GM06990 (cell line): Measurements from ENCODE around the gene HOMER3.

ENCODE experiments used
- DNase-seq: peaks from one replicate; pipeline ENCODE4 v3.0.0-alpha.2; 2011; ENCODE audit not compliant: insufficient read length; ENCODE audit errors: extremely low read depth
- H3K27me3 ChIP-seq: replicated peaks from 2 replicates; pipeline ENCODE4 v1.6.0; 2011; ENCODE audit warnings: low read length; ENCODE audit not compliant: control insufficient read depth, insufficient read depth
- H3K36me3 ChIP-seq: 2 replicates; pipeline ENCODE4 v1.5.1; 2011; ENCODE audit warnings: low read length; ENCODE audit not compliant: control insufficient read depth, insufficient read depth
- H3K4me3 ChIP-seq: replicated peaks from 2 replicates; pipeline ENCODE4 v1.5.1; 2011; ENCODE audit warnings: low read depth, mild to moderate bottlenecking, control low read depth, low read length
- CTCF ChIP-seq: IDR thresholded peaks from 2 replicates; pipeline ENCODE4 v1.5.1; 2011; ENCODE audit warnings: low read length, control low read depth, mild to moderate bottlenecking, inconsistent platforms; ENCODE audit not compliant: insufficient read depth, poor library complexity, severe bottlenecking

Gene HOMER3

GRCh38 chr19:18897094-18898029 lies 43.7 kb downstream of the HOMER3 start:
- no peak for DNase-seq
- no peak for TF ChIP-seq CTCF
- H3K36me3 ChIP-seq = peaks cover 19% of the 10 kb centered on the region
- no peak overlapping the region for H3K4me3 ChIP-seq
- H3K27me3 ChIP-seq = no peaks in the 10 kb centered on the region; the same call in 1 of the 2 replicates

DNA sequence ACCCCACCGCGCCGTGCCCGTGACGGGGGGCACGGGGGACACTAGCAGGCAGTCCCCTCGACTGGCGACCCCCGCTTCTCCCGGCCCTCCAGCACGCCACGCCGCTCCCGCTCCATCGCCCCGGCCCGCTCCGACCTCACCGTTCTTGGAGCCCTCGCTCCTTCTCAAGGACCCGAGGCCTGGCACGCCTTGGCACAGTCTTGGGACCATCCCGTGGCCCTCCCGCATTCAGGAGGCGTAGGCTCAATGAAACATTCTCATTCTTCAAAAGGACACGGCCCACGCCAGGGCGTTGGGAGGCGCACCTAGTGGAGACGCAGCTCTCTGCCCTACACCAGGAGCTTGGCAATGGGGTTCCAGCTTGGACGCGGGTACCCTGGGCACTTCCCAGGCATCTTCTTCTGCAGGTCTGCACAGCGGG lies 44.6 kb downstream of the HOMER3 start:
- no peak for DNase-seq
- H3K36me3 ChIP-seq = peaks cover 19% of the 10 kb centered on the region
- TF ChIP-seq CTCF = no peak
- H3K4me3 ChIP-seq = no peak overlapping the region
- H3K27me3 ChIP-seq = no peaks in the 10 kb centered on the region; the same call in 1 of the 2 replicates

DNA sequence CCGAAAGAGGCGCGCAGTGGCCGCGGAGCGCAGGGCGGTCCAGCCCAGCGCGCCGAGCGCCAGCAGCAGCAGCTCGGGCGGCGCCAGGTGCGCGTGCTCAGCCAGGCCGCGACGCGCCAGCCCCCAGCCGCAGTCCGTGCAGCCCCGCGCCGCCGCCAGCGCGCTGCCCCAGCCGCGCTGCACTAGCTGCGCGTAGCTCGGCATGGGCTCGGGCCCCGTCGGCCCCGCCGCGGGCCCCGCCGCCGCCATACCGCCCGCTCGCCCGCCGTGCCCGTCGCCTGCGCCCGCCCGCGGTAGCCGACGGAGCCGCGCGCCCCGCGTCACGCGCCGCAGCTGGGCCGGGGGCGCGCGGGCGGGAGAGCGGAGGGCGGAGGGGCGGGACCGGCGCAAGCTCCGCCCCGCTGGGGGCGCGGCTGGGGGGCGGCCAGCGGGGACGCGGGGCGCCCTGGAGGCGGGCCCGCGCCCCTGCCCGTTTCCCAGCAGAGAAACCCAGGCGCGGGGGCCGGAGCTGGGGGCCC lies 45.1 kb downstream of the HOMER3 start, which contains the start of gene CERS1:
Gene CERS1, minus strand, starts transcription at position 335 of the 518 bp plus-strand sequence. Its CDS starts 86 bp downstream, at position 249.
- H3K27me3 ChIP-seq = no peaks in the 10 kb centered on the region; the same call in 1 of the 2 replicates
- no peak within 1 kb of the TSS; the same call in 1 of the 2 replicates for H3K4me3 ChIP-seq
- peaks cover 16% of the 10 kb centered on the region for H3K36me3 ChIP-seq
- no peak for DNase-seq
- no peak for TF ChIP-seq CTCF

- peak; percentile 17 for TF ChIP-seq CTCF
- peaks cover 11% of the 10 kb centered on the region for H3K36me3 ChIP-seq
- H3K4me3 ChIP-seq = no peak overlapping the region; the same call in 1 of the 2 replicates
- no peak for DNase-seq
- no peaks in the 10 kb centered on the region; the same call in 1 of the 2 replicates for H3K27me3 ChIP-seq
These were observed 45.8 kb downstream of the HOMER3 start for GRCh38 chr19:18895038-18895823.

DNA sequence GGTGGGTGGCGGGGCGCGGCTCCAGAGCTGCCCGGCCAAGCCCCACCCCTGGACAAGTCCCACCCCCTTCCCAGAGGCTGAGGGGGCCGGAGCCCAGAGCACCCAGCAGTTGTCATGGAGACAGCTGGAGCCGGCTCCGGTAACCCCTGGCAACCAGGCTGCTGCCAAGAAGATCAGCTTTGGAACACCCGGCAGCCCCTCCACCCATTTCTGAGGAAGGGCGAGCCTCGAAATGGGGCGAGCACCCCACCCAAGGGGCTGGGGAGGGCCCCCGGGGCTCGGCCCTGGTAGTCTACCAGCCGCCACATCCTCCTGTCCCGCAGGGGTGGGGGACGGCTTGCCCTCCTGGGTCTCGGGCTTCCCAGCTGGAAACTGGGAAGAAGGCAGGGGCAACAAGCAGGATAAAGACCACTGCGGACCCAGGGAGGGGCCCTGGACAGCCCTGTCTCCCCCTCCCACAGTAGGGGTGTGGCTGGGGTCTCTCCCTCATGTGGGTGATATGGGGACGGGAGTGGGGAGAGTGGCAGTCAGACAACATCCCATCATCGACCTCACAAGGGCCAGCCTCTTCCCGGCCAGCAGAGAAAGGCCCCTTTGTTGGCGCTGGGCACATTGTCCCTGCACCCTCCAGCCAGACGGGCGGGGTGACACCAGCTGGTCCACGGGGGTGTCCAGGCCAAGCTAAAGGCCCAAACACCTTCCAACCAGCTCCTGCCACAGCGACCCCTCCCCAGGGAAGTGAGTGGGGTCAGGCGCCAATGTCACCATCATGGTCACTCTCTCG lies 46.6 kb downstream of the HOMER3 start:
- Histone ChIP-seq H3K4me3 (no peak overlapping the region), H3K27me3 (no peaks in the 10 kb centered on the region; the same call in 1 of the 2 replicates), H3K36me3 (peaks cover 5% of the 10 kb centered on the region)
- no peak for TF ChIP-seq CTCF
- DNase-seq = no peak
